Measurements from ENCODE around the gene CCDC198. TPM values are rescaled to one million over a fixed set of nuclear protein-coding genes. Genes with fewer than 3 reads are reported as not detected.

The CCDC198 gene
- total and polyA plus RNA-seq, 9 of the 15 experiments (the other 6 are each of a cell fraction or from before 2014, with no cell fraction given), result not detected

DNA sequence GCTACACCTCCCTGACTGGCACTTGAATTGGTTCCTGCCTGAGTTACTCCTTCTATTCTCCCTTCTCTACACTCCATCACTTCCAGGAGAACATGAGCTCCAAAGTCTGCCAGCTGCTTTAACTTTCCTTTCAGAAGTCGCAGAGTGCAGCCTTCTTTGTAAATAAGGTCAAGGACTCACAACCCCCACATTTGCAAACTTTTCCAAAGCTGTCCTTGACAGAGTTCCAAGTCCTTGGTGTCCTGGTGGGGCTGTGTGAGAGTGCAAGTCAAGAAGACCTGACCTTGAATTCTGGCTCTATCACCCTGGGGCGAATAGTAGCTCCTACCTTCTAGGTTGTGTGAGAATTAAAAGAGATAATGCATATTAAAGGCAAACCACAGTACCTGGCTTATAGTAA is 15.6 kb downstream of the CCDC198 start:
- BruUV-seq (replicated peaks), result no TSS peak
- in situ Hi-C loops (cut with MboI), result no loop called here
- Histone ChIP-seq H3K36me3 (ENCODE audit: control insufficient read depth, insufficient read depth, low read length) (no peaks in the 10 kb centered on the region), H3K79me2 (ENCODE audit: control insufficient read depth, insufficient read depth, low read length) (no peaks in the 10 kb centered on the region), H3K4me3 (no peak overlapping the region), H3K9ac (ENCODE audit: insufficient read depth in 1 of 2, low read depth in 2 of 2, low read length in 2 of 2) (no peak overlapping the region), H3K4me2 (ENCODE audit: insufficient read depth, low read length) (no peak overlapping the region), H4K20me1 (replicated peaks; ENCODE audit: control insufficient read depth, insufficient read depth, low read length) (no peaks in the 10 kb centered on the region), H3K27me3 (ENCODE audit: control insufficient read depth in 2 of 2, insufficient read depth in 2 of 2, low read length in 2 of 2) (no peaks in the 10 kb centered on the region), H3K4me1 (replicated peaks in 1 of 2; ENCODE audit: control insufficient read depth in 2 of 2, insufficient read depth in 2 of 2, low read length in 2 of 2) (no peaks in the 10 kb centered on the region), H3K27ac (ENCODE audit: extremely low read depth, low read depth, low read length) (no peak overlapping the region), H3K9me3 (replicated peaks; ENCODE audit: control insufficient read depth, insufficient read depth, low read depth, low read length) (no peaks in the 10 kb centered on the region), H2AFZ (ENCODE audit: low read depth, low read length) (no peak overlapping the region), H3K9me1 (ENCODE audit: control insufficient read depth, insufficient read depth, low read length) (no peaks in the 10 kb centered on the region)
- ChIA-PET POLR2A (no interaction called here), CTCF (ENCODE audit: low intra/inter-chr PET ratio) (no interaction called here)
- ATAC-seq (no peak), FAIRE-seq (no peak), DNase-seq (ENCODE audit: extremely low read depth in 1 of 4, low spot score in 3 of 4) (no peak)
- WGBS (ENCODE audit: insufficient coverage, low coverage, missing lambda C conversion rate), result 0% methylated on average over 2 of the region's 2 CpGs
- TF ChIP-seq MAFF (IDR thresholded peaks at IDR 0.05; ENCODE audit: low read length), result no peak
- TF ChIP-seq CREB1 (IDR thresholded peaks at IDR 0.05), result no peak
- no peak for TF ChIP-seq CREB1 (CRISPR knock-in tag; IDR thresholded peaks at IDR 0.05)
- TF ChIP-seq, protein P1, sequence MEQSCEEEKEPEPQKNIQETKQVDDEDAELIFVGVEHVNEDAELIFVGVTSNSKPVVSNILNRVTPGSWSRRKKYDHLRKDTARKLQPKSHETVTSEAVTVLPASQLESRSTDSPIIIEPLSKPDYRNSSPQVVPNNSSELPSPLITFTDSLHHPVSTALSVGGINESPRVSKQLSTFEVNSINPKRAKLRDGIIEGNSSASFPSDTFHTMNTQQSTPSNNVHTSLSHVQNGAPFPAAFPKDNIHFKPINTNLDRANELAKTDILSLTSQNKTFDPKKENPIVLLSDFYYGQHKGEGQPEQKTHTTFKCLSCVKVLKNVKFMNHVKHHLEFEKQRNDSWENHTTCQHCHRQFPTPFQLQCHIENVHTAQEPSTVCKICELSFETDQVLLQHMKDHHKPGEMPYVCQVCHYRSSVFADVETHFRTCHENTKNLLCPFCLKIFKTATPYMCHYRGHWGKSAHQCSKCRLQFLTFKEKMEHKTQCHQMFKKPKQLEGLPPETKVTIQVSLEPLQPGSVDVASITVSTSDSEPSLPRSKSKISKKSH (CRISPR knock-in tag; IDR thresholded peaks at IDR 0.05), result no peak
- no peak for TF ChIP-seq CHD1 (IDR thresholded peaks at IDR 0.05; ENCODE audit: low read length)
- no peak for TF ChIP-seq TAF15 (IDR thresholded peaks at IDR 0.05; ENCODE audit: low read depth, low read length)
- no peak for TF ChIP-seq KDM5B (IDR thresholded peaks at IDR 0.05; ENCODE audit: insufficient replicate concordance, low read depth, low read length)
- no peak for TF ChIP-seq ZNF224 (CRISPR knock-in tag; IDR thresholded peaks at IDR 0.05)
- no peak for TF ChIP-seq TAF9B (IDR thresholded peaks at IDR 0.05; ENCODE audit: partially characterized antibody)
- TF ChIP-seq ZBTB7A (IDR thresholded peaks at IDR 0.05; ENCODE audit: borderline replicate concordance, control insufficient read depth, low read depth, low read length), result no peak
- TF ChIP-seq CBX1 (IDR thresholded peaks at IDR 0.05; ENCODE audit: low read depth), result no peak
- no peak for TF ChIP-seq ZNF583 (CRISPR knock-in tag; IDR thresholded peaks at IDR 0.05)
- no peak for TF ChIP-seq THRAP3 (IDR thresholded peaks at IDR 0.05; ENCODE audit: borderline replicate concordance)
- TF ChIP-seq, protein P2, sequence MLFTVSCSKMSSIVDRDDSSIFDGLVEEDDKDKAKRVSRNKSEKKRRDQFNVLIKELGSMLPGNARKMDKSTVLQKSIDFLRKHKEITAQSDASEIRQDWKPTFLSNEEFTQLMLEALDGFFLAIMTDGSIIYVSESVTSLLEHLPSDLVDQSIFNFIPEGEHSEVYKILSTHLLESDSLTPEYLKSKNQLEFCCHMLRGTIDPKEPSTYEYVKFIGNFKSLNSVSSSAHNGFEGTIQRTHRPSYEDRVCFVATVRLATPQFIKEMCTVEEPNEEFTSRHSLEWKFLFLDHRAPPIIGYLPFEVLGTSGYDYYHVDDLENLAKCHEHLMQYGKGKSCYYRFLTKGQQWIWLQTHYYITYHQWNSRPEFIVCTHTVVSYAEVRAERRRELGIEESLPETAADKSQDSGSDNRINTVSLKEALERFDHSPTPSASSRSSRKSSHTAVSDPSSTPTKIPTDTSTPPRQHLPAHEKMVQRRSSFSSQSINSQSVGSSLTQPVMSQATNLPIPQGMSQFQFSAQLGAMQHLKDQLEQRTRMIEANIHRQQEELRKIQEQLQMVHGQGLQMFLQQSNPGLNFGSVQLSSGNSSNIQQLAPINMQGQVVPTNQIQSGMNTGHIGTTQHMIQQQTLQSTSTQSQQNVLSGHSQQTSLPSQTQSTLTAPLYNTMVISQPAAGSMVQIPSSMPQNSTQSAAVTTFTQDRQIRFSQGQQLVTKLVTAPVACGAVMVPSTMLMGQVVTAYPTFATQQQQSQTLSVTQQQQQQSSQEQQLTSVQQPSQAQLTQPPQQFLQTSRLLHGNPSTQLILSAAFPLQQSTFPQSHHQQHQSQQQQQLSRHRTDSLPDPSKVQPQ (CRISPR knock-in tag; IDR thresholded peaks at IDR 0.05; ENCODE audit: borderline replicate concordance), result no peak
- intact Hi-C loops (cut with micrococcal nuclease), result no loop called here

Data from K562 (cell line).